ENCODE results near the gene PDE4D.

DNA sequence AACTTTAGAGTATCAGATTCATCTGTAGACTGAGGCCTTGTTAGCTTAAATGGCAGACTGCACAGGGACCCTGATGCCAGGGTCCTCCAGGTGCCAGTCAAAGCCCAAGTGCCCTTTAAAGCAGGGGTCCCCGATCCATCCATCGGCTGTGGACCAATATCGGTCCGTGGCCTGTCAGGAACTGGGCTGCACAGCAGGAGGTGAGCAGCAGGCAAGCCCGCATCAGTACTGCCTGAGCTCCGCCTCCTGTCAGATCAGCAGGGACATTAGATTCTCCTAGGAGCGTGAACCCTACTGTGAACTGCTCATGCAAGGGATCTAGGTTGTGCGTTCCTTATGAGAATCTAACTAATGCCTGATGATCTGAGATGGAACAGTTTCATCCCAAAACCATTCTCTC, 907.2 kb downstream of the PDE4D start:
- TF ChIP-seq, protein P1, sequence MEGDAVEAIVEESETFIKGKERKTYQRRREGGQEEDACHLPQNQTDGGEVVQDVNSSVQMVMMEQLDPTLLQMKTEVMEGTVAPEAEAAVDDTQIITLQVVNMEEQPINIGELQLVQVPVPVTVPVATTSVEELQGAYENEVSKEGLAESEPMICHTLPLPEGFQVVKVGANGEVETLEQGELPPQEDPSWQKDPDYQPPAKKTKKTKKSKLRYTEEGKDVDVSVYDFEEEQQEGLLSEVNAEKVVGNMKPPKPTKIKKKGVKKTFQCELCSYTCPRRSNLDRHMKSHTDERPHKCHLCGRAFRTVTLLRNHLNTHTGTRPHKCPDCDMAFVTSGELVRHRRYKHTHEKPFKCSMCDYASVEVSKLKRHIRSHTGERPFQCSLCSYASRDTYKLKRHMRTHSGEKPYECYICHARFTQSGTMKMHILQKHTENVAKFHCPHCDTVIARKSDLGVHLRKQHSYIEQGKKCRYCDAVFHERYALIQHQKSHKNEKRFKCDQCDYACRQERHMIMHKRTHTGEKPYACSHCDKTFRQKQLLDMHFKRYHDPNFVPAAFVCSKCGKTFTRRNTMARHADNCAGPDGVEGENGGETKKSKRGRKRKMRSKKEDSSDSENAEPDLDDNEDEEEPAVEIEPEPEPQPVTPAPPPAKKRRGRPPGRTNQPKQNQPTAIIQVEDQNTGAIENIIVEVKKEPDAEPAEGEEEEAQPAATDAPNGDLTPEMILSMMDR (IDR thresholded peaks at IDR 0.05; ENCODE audit: insufficient read depth, low read depth, low read length) = no peak
- no peak for TF ChIP-seq EZH2 (IDR thresholded peaks at IDR 0.05; ENCODE audit: insufficient read depth, low read length)

Data from astrocyte (in vitro differentiated cells and primary cell).